OCI-LY1 (cell line): ENCODE measurements around the gene SMYD3.

Experiments used
- EZH2 ChIP-seq: fragments of 200-600 bp; sonication (generic), shearing (Covaris generic); IDR thresholded peaks from 2 replicates; pipeline ENCODE4 v1.8.0; 2017; ENCODE audit warnings: borderline replicate concordance, mixed run types, mild to moderate bottlenecking, antibody characterized with exemption, low read length, moderate library complexity, mixed read lengths
- TF ChIP-seq, protein P1 (sequence below): fragments of 200-600 bp; sonication (generic), shearing (Covaris generic); IDR thresholded peaks from 2 replicates; pipeline ENCODE4 v1.5.1; 2017; ENCODE audit warnings: mild to moderate bottlenecking, antibody characterized with exemption, low read length, moderate library complexity, mixed read lengths

DNA sequence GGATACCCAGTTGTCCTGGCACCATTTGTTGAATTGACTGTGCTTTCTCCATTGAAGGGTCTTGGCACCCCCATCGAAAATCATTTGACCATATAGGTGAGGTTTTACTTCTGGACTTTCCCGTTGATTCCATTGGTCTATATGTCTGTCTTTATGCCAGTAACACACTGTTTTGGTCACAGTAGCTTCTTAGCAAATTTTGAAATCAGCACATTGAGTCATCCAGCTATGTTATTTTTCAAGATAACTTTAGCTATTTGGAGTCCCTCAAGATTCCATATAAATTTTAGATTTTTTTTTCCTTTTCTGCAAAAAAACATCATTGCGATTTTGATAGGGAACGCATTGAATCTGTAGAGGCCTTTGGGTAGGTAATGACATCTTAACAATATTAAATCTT is 235.6 kb downstream of the SMYD3 start:
- TF ChIP-seq, protein P1, sequence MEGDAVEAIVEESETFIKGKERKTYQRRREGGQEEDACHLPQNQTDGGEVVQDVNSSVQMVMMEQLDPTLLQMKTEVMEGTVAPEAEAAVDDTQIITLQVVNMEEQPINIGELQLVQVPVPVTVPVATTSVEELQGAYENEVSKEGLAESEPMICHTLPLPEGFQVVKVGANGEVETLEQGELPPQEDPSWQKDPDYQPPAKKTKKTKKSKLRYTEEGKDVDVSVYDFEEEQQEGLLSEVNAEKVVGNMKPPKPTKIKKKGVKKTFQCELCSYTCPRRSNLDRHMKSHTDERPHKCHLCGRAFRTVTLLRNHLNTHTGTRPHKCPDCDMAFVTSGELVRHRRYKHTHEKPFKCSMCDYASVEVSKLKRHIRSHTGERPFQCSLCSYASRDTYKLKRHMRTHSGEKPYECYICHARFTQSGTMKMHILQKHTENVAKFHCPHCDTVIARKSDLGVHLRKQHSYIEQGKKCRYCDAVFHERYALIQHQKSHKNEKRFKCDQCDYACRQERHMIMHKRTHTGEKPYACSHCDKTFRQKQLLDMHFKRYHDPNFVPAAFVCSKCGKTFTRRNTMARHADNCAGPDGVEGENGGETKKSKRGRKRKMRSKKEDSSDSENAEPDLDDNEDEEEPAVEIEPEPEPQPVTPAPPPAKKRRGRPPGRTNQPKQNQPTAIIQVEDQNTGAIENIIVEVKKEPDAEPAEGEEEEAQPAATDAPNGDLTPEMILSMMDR = no peak
- no peak for TF ChIP-seq EZH2
